Transverse colon (tissue), 4 donors: Measurements from ENCODE around the gene SLAMF1. TPM values are rescaled to one million over a fixed set of nuclear protein-coding genes. Genes with fewer than 3 reads are reported as not detected.

Experiments used
- DNase-seq: peaks from one replicate; pipeline ENCODE4 v3.0.0-alpha.2; 2019
- H3K27ac ChIP-seq, 4 donors: fragments of 200-600 bp; sonication (generic); 2 replicates each; pipeline ENCODE4 v1.5.1; 2016 to 2018; ENCODE audit warnings: inconsistent platforms in 4 of 4
- H3K27me3 ChIP-seq: fragments of 200-600 bp; sonication (generic); 2 replicates; pipeline ENCODE4 v1.5.1; 2017; ENCODE audit warnings: inconsistent platforms
- H3K36me3 ChIP-seq, 4 donors: fragments of 200-600 bp; sonication (generic); 2 replicates each; pipeline ENCODE4 v1.5.1; 2017 to 2019; ENCODE audit warnings: inconsistent platforms in 4 of 4
- H3K4me1 ChIP-seq, 4 donors: fragments of 200-600 bp; sonication (generic); 2 replicates each; pipeline ENCODE4 v1.5.1; 2017 to 2020; ENCODE audit warnings: inconsistent platforms in 4 of 4
- H3K4me3 ChIP-seq, 4 donors: fragments of 200-600 bp; sonication (generic); 1 replicate in 1 of 4; 2 replicates in 3 of 4; pipeline versions ENCODE4 v1.5.1 to v1.6.1; 2017 to 2019; ENCODE audit warnings: inconsistent platforms in 4 of 4
- H3K9me3 ChIP-seq, 2 donors: fragments of 200-600 bp; sonication (generic); 2 replicates each; pipeline ENCODE4 v1.5.1; 2017 to 2019; ENCODE audit warnings: inconsistent platforms in 2 of 2
- EP300 ChIP-seq: sonication (generic); formaldehyde crosslinking; IDR thresholded peaks from one replicate; pipeline ENCODE4 v1.6.1; 2017; ENCODE audit warnings: antibody characterized with exemption, low read depth
- POLR2A ChIP-seq: fragments of 450-650 bp; IDR thresholded peaks from one replicate; pipeline ENCODE4 v1.6.1; 2016; ENCODE audit warnings: antibody characterized with exemption, mild to moderate bottlenecking, moderate library complexity
- POLR2AphosphoS5 ChIP-seq, 3 donors: sonication (generic); formaldehyde crosslinking; IDR thresholded peaks; one replicate each; pipeline ENCODE4 v1.6.1; 2016; ENCODE audit warnings: antibody characterized with exemption in 3 of 3
- WGBS, 2 donors: methylation state at CpG; one replicate each; pipeline ENCODE4 v1.1.5; 2018; ENCODE audit warnings: low coverage in 1 of 2; 5-methylcytosine and 5-hydroxymethylcytosine counted together
- in situ Hi-C, 4 donors: fragments of 200-750 bp; cut with MboI; loops; one replicate each; pipeline versions ENCODE4 v1.15.0 to v1.15.1; 2017; ENCODE audit warnings: low sequenced_read_pairs in 3 of 4, low pct_ligation_motif_present in 1 of 4, low pct_unique_long_range_greater_than_20kb in 1 of 4
- intact Hi-C: fragments of 100-400 bp; cut with DNase I; formaldehyde crosslinking; loops from one replicate; pipeline ENCODE4 v1.15.1; 2023; ENCODE audit warnings: low total_unique reads
- total RNA-seq, 4 donors: library from RNA; depleted of rRNA; stranded (reverse); fragments of >200 nt; gene quantifications; one replicate each; pipeline ENCODE4 v1.1.0, GENCODE V29; 2016
- TF ChIP-seq, protein P1 (sequence below), 5 experiments: fragments of 200-600 bp in 3 of 5; fragments of 450-650 bp in 2 of 5; sonication (generic) in 3 of 5; IDR thresholded peaks; 1 replicate in 2 of 5; 2 replicates in 3 of 5; pipeline ENCODE4 v1.5.1; 2016 to 2017; ENCODE audit warnings: antibody characterized with exemption in 5 of 5, inconsistent platforms in 3 of 5, mild to moderate bottlenecking in 2 of 5, moderate library complexity in 1 of 5

The SLAMF1 gene
- total RNA-seq, 4 donors from 2014 or later = 1.1 to 3.3 (median 3.2) TPM; not detected in 1

DNA sequence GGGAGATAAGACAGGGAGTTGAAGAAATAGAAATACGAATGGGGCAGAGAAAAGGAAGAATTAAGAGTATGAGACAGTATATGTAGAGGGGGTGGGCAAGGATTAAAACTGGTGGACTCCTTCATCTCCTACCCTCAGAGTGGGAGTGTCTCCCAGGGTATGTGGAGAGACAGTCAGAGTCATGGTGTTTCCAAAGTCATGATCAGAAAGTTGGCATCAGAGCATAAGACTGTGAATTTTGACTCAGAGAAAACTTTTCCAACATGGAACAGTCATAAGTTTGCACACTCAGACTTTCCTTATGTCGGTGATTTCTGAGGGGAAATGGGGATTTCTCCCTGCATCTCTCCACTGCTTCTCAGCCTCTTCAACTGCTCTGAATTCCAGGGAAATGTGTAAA is 70.0 kb downstream of the SLAMF1 start:
- WGBS, 2 donors = 50 to 80% methylated on average over 1 to 2 of the region's 2 CpGs

DNA sequence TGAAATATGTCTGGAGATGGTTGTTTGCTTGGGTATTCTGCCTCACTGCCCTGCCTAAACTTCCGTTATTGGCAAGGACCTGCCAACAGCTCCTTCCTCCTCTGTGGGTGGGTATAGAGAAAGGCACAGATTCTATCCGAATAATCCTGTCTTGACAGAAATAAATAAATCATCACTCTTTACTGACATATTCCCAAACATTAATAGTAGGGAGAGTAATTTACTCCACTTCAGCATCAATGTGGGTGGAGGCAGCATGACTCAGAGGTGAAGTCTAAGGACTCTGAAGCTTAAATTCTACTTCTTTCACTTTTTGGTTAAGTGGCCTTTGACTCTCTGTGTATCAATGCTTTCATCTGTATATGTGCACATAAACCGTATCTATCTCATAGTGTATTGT is 70.5 kb downstream of the SLAMF1 start:
- no peaks in the 10 kb centered on the region for H3K36me3 ChIP-seq
- H3K9me3 ChIP-seq = no peaks in the 10 kb centered on the region
- in situ Hi-C loops (no loop called here), intact Hi-C loops (no loop called here)
- H3K27me3 ChIP-seq = no peaks in the 10 kb centered on the region
- DNase-seq = no peak
- 70 to 76% methylated on average over 3 of the region's 3 CpGs for WGBS, 2 donors
- TF ChIP-seq, protein P1, sequence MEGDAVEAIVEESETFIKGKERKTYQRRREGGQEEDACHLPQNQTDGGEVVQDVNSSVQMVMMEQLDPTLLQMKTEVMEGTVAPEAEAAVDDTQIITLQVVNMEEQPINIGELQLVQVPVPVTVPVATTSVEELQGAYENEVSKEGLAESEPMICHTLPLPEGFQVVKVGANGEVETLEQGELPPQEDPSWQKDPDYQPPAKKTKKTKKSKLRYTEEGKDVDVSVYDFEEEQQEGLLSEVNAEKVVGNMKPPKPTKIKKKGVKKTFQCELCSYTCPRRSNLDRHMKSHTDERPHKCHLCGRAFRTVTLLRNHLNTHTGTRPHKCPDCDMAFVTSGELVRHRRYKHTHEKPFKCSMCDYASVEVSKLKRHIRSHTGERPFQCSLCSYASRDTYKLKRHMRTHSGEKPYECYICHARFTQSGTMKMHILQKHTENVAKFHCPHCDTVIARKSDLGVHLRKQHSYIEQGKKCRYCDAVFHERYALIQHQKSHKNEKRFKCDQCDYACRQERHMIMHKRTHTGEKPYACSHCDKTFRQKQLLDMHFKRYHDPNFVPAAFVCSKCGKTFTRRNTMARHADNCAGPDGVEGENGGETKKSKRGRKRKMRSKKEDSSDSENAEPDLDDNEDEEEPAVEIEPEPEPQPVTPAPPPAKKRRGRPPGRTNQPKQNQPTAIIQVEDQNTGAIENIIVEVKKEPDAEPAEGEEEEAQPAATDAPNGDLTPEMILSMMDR (IDR thresholded peaks at IDR 0.05) = no peak
- TF ChIP-seq EP300 (no peak), POLR2AphosphoS5 (IDR thresholded peaks at IDR 0.05) (no peak)
- peak overlapping the region in 2 of 4 donors; percentile 38 to 48 for H3K27ac ChIP-seq
- H3K4me1 ChIP-seq = peaks cover 0 to 3% (median 0%) of the 10 kb centered on the region in 4 donors
- peak overlapping the region in 1 of 4 donors; percentile 29 for H3K4me3 ChIP-seq

More for the DNA sequence above, 70.0 kb downstream of the SLAMF1 start:
- Histone ChIP-seq H3K9me3 (no peaks in the 10 kb centered on the region), H3K4me3 (peak overlapping the region in 1 of 4 donors; percentile 29), H3K27ac (peak overlapping the region in 3 of 4 donors; percentile 4 to 48 (median 22)), H3K36me3 (no peaks in the 10 kb centered on the region), H3K4me1 (peaks cover 0 to 8% (median 0%) of the 10 kb centered on the region in 4 donors), H3K27me3 (no peaks in the 10 kb centered on the region)
- intact Hi-C loops (no loop called here), in situ Hi-C loops (no loop called here)
- TF ChIP-seq, protein P1 (IDR thresholded peaks at IDR 0.05) = no peak
- TF ChIP-seq POLR2A (no peak), EP300 (no peak), POLR2AphosphoS5 (IDR thresholded peaks at IDR 0.05) (no peak)
- no peak for DNase-seq

DNA sequence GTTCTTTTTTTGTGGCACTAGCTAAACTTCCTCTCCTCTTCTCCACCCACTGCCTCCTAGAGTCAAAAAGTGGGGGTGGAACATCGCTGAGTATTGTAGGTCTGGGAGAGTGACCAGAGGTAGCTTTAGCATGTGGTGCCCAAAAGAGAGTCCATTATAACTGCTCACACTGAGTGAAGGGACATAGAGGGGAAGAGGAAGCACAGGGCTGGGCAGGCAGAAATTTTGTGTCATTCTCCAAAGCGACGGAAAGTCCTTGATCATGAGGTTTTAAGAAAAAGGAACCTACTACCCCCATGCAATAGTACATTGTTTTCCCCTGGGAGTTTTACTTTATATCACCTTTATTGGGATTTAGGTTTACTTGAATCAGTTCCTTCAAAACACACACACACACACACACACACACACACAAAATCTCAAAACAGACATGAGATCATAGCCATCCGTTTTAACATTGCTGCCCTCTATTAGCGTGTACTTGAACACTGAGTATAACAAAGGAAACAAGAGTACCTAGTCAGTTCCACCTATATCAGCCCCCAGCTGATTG is 71.7 kb downstream of the SLAMF1 start:
- peak overlapping the region; percentile 27 to 56 (median 43) for H3K27ac ChIP-seq
- DNase-seq = no peak
- no peaks in the 10 kb centered on the region for H3K4me1 ChIP-seq
- H3K4me3 ChIP-seq = no peak overlapping the region
- in situ Hi-C loops = no loop called here
- H3K27me3 ChIP-seq = no peaks in the 10 kb centered on the region
- no peaks in the 10 kb centered on the region for H3K9me3 ChIP-seq
- TF ChIP-seq POLR2A = peak; percentile 21
- TF ChIP-seq, protein P1 (IDR thresholded peaks at IDR 0.05) = no peak
- intact Hi-C loops = no loop called here
- WGBS, 2 donors = 75 to 83% methylated on average over 4 to 5 of the region's 5 CpGs
- no peaks in the 10 kb centered on the region for H3K36me3 ChIP-seq

DNA sequence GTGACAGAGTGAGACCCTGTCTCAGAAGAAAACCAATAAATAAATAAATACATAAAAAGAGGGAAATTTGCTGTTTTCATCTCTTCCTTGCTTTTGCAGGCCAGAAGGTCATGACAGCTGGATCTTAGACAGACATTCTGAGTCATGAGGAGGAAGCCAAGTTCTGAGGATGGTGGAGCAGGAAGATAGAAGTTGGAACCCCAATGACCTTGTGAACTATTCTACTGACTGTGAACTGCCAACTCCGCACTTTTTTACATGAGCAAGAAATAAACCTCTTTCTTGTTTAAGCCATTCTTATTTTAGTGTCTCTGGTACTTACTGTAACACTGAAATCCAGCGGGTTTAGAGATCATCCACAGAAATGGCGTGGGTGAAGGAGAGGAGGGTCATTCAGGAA is 76.0 kb downstream of the SLAMF1 start:
- H3K9me3 ChIP-seq = no peaks in the 10 kb centered on the region
- no peak overlapping the region for H3K27ac ChIP-seq
- no peak for DNase-seq
- H3K27me3 ChIP-seq = no peaks in the 10 kb centered on the region
- 86 to 94% methylated on average over 1 to 3 of the region's 3 CpGs for WGBS, 2 donors
- no peak overlapping the region for H3K4me3 ChIP-seq
- in situ Hi-C loops = no loop called here
- H3K4me1 ChIP-seq = no peaks in the 10 kb centered on the region
- intact Hi-C loops = no loop called here
- no peaks in the 10 kb centered on the region for H3K36me3 ChIP-seq
- no peak for TF ChIP-seq POLR2AphosphoS5 (IDR thresholded peaks at IDR 0.05)
- no peak for TF ChIP-seq EP300
- no peak for TF ChIP-seq POLR2A
- TF ChIP-seq, protein P1 (IDR thresholded peaks at IDR 0.05) = no peak
